ENCODE measurements around the gene ABCB9.

The ABCB9 gene

GRCh38 chr12:122994140-122994675, 27.9 kb upstream of the ABCB9 start:
- DNase-seq = no peak

- DNase-seq = no peak
These were observed 26.1 kb upstream of the ABCB9 start for GRCh38 chr12:122992386-122992785.

- DNase-seq = no peak
These were observed 25.5 kb upstream of the ABCB9 start for GRCh38 chr12:122991623-122992275.

- no peak for DNase-seq
These were observed 24.8 kb upstream of the ABCB9 start for GRCh38 chr12:122990961-122991622.

DNA sequence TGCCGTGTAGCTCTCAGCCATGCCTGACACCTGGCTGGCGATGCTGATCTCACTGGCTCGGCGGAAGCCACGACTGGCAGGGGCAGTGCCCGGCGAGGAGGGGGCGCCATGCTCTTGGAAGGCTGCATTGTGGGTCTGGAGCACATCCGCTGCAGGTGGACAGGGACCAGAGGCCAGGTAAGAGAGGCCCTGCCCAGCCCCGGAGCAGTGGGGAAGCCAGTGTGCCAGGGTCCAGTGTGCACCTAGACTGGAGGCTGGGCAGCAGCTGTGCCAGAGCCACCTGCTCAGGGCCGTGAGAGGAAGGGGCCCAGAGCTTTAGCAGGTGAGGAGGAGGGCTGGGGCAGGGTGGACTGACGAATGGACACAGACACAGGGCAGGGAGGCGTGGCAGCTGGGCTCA, 24.3 kb upstream of the ABCB9 start:
- no peak for DNase-seq

GRCh38 chr12:122989874-122990419, 23.7 kb upstream of the ABCB9 start:
- no peak for DNase-seq

DNA sequence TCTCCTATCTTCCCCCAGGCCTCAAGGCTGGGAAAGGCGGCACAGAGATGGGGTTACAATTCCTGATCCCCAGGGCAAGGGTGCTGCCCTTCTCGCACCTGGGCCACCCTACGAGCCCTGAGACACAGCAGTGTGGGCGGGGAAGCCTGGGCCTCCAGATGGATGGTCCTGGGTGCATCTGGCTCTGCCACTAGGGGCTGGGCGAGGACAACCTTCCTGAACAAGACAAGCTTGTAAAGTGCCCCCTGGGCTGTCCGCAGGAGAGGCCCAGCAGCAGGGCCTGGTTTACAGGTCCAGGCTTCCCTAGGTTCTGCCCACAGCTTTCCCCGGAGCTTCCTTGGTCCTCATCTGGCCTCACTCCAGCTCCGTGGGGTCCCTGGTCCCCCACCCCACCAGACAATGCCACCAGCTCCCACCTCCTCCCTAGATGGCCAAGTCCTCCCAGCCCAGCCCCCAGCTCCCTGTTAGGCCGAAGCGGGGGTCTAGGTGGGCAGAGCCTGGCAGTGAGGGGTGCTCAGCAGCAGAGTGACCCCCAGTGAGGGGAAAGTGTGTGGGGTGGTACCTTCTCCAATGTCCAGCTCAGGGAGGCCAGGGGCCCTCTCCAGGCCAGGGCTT, 23.1 kb upstream of the ABCB9 start:
- DNase-seq = no peak

DNA sequence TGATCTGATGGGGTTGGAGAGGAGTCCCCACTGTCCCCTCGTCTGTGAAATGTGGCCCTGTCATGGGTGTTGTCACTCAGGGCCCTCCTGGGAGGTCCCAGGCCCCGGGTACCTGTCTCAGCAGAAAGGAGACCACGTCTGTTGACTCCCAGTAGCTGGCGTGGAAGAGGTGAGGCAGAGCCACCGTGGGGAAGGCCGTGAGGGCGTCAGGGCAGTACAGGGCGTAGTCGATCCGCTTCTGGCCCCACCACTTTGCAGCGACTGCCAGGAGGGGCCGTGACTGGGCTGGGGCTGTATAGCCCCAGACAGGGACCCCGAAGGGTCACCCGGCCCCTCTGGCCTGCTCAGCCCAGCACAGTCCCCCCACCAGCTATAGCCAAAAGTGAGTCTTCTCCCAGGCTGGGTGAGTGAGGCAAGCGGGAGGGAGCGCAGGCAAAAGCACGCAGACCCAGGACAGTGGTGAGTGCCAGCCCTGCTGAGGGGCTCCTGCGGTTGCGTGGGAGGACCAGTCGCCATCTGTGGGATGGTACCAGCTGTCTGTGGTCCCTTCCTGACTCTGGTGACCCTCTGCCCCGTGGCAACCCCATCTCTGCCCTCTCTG, 22.4 kb upstream of the ABCB9 start:
- no peak for DNase-seq

DNA sequence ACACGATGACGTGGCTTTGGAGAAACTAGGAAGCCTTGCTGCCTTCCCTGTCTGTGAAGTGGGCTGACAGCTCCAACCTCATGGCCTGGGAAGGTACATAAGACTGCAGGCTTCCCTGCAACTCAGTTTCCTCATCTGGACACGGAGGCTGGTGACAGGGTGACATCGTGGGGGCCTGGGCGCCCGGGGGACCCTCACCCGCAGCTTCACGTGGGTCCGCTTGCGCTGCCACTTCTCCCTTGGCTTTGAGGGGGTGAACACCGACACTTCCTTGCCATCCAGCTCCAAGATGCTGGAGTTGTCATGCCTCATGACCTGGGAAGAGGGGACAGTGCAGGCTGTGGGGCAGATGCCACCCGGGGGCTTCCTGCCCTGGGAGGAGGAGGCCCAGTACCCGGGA, 21.8 kb upstream of the ABCB9 start:
- DNase-seq = no peak

- no peak for DNase-seq
These were observed 21.1 kb upstream of the ABCB9 start for GRCh38 chr12:122987086-122987951.

GRCh38 chr12:122986258-122986871, 20.1 kb upstream of the ABCB9 start:
- DNase-seq = no peak

GRCh38 chr12:122985338-122986257, 19.3 kb upstream of the ABCB9 start:
- DNase-seq = no peak

DNA sequence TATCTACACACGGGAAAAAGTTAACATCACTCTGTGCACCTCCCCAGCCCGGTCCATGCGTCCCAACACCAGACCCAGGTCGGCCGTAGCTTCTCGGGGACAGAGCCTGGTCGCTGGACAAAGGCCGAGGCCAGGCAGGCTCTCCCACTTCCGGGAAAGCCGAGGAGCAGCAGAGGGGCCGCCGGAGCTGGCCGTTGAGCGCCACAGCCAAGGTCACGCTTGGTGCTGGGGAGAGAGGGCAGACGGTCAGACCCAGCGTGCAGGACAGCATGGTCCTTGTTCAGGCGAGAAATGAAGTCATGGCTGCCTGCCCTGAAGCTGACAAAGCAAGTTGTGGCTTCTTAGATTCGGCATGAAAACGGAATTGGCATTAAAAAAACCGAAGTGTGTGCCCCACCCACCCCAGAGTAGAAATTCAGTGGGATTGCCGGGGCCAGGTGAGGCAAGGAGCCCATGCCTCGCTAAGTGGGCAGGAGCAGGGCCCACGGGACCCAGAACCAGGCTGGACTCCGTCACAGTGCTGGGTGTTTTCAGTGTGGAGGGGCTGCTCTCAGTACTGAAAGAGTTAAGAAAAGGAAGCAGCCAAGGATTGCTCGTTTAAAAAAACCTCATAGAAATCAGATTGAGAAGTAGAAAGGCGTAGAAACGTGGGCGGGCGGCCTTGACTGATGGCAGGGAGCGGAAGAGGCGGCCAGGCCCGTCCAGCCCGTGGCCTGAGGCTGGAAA, 18.5 kb upstream of the ABCB9 start:
- DNase-seq = no peak

DNA sequence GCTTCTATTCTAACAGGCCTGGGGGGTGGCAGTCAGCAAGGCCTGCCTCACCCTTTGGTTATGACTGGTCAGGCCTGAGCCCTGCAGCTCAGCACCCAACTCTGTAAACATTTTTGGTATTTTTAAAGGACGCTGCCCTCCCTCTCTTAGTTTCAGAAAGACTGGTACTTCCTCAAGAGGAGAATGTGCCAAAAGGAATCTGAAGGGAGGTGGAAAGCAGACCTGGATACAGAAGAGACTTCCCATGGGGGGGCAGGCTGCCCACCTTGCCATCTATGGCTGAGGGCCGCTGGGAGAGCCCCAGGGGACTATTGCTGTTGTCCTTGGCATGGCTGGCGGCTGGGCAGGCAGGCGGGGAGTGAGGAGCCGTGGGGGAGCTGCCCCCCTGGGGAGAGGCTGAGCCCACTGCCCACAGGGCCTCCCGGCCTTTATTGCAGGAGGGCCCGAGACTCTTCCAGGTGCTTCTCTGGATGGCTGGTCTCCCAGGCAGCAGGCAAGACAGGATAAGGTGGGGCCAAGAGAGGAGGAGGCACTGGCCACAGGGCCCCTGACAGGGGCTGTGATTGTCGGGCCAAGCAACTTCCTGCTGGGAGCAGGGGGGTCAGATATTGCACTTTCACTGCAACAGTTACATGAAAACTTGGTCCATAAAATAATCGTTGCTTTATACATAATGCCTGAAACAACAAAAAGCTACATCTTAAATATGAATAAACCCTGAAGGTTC, 17.7 kb upstream of the ABCB9 start:
- DNase-seq = no peak

- no peak for DNase-seq
These were observed 16.9 kb upstream of the ABCB9 start for GRCh38 chr12:122982963-122983788.

- no peak for DNase-seq
These were observed 16.2 kb upstream of the ABCB9 start for GRCh38 chr12:122982477-122982815.

DNA sequence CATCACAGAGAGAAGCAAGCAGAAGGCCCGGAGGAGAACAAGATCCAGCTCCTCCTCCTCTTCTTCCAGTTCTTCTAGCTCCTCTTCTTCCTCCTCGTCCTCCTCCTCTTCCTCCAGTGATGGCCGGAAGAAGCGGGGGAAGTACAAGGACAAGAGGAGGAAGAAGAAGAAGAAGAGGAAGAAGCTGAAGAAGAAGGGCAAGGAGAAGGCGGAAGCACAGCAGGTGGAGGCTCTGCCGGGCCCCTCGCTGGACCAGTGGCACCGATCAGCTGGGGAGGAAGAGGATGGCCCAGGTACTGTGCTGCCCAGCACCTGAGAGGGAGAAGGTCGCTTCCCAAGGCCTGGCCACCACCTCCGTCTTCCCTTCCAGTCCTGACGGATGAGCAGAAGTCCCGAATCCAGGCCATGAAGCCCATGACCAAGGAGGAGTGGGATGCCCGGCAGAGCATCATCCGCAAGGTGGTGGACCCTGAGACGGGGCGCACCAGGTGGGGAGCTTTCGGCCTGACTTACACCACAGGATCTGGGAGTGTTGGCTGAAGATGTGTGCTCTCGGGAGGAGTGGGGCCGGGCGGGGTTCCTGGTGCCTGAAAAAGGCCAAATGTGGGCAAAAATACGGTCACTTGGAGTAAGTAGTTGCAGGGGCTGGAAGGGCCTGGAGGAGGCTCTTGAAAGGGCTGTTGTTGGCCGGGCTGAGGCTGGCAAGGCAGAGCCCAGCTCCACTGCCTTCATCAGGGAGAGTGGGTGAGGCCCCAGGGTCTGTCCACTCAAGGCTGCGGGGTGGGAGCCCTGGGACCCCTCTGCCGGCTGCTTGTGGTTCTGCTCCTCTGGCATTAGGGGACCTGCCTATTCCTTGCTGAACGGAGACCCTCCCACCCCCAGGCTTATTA, 15.6 kb upstream of the ABCB9 start:
- DNase-seq = no peak
